ENCODE results near the gene RPL35. TPM values are rescaled to one million over a fixed set of nuclear protein-coding genes. Genes with fewer than 3 reads are reported as not detected.

RPL35 gene
- total RNA-seq, 1 experiment from 2014 or later: 3,564 TPM

- DNase-seq: peak; percentile 66
Observed at GRCh38 chr9:124884376-124884775, 22.6 kb upstream of the RPL35 start.

DNA sequence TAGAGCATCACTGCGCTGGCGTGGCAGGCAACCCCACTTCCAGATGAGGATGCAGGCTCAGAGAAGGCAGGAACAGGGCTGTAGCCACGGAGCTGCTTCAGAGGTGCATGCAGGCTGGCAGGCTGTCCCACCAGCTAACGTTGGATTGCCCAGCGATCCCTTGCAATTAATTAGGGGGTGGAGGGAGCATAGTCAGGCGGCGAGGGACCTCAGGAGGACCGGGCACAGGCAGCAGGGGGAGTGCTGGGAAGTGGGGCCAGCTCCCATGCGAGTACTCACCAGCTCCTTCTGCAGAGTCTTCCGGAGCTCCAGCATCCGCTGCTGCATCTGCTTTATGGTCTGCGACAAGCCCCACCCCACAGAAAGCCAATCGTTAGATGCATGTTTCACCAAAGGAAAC lies 20.5 kb upstream of the RPL35 start:
- no peak overlapping the region for H3K4me3 ChIP-seq (ENCODE audit: insufficient read depth, low read depth, low read length)

More at GRCh38 chr9:124884376-124884775, 22.6 kb upstream of the RPL35 start:
- Histone ChIP-seq H3K27me3 (ENCODE audit: control insufficient read depth, insufficient read depth, low read length) (no peaks in the 10 kb centered on the region), H3K4me3 (ENCODE audit: insufficient read depth, low read depth, low read length) (no peak overlapping the region), H3K36me3 (replicated peaks; ENCODE audit: control insufficient read depth, insufficient read depth, low read length) (peaks cover 6% of the 10 kb centered on the region)

DNA sequence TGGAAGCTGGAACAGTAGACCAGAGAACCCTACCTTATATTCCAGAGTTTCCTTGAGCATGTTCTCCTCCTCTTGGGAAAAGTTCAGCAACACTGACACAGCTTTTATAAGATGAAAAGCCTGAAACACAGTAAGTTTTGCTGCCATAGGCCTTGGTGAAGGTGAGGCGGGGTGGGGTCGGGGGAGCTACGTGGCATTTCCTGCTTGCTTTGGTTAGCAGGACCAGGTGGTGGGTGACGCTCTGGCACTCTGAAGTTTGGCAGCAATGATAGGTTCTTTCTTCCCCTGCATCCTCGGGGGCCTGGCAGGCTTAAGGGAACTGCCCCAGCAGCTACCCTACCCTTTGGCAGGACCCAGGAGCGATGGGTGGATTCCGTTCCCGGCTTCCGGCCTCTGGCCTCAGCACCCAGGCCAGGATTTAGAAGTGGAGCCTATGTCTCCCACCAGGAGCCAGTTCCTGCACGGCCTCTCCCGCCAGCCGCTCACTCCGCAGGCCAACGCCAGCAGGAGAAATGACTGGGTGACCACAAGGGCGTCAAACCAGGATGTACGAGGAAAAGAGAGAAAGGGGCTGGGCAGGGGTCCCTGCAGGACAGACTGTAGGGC lies 19.5 kb upstream of the RPL35 start:
- DNase-seq: no peak
- Histone ChIP-seq H3K36me3 (replicated peaks; ENCODE audit: control insufficient read depth, insufficient read depth, low read length) (peaks cover 8% of the 10 kb centered on the region), H3K4me3 (ENCODE audit: insufficient read depth, low read depth, low read length) (no peak overlapping the region), H3K27me3 (ENCODE audit: control insufficient read depth, insufficient read depth, low read length) (no peaks in the 10 kb centered on the region)

More for the DNA sequence above, 20.5 kb upstream of the RPL35 start:
- no peaks in the 10 kb centered on the region for H3K27me3 ChIP-seq (ENCODE audit: control insufficient read depth, insufficient read depth, low read length)
- H3K36me3 ChIP-seq (replicated peaks; ENCODE audit: control insufficient read depth, insufficient read depth, low read length): peaks cover 4% of the 10 kb centered on the region
- peak; percentile 70 for DNase-seq

DNA sequence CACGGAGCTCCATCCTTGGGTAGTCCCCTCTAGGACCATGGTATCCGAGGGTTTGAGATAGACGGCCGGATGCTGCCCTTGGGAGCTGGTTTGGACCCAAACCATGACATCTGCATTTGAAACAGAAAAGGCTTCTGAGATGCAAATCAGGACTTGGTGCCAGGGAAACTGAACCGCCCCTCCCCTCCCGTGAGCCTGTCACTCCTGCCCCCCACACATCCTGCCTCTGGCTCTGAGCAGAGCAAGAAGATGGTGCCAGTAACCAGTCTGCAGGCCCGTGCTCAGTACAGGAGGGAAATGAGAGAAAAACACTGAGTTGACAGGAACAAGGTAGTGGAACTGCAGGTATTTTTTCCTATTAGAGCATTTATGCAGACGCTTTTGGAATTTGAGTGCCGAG lies 18.7 kb upstream of the RPL35 start:
- DNase-seq: peak; percentile 90
- Histone ChIP-seq H3K27me3 (ENCODE audit: control insufficient read depth, insufficient read depth, low read length) (no peaks in the 10 kb centered on the region), H3K4me3 (ENCODE audit: insufficient read depth, low read depth, low read length) (no peak overlapping the region), H3K36me3 (replicated peaks; ENCODE audit: control insufficient read depth, insufficient read depth, low read length) (peaks cover 9% of the 10 kb centered on the region)

DNA sequence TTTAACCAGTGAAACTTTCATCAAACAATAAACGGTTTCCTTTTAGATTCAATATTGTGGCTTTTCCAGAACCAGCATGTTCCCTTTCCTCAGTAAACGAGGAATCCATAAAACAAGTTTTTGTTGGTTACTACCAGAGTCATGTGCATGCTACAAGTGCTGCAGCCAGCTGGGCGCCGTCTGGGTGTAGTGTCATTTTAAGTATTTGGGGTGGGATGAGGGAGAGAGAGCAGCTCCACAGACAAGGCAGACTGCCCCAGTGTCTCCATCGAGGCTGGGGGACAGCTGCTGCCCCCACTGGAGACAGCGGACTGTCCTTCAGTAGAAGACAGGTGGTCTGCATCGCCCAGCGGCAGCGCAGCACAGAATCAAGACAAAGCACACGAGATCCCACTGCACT lies 17.5 kb upstream of the RPL35 start:
- H3K4me3 ChIP-seq (ENCODE audit: insufficient read depth, low read depth, low read length): no peak overlapping the region
- H3K36me3 ChIP-seq (replicated peaks; ENCODE audit: control insufficient read depth, insufficient read depth, low read length): peaks cover 19% of the 10 kb centered on the region
- no peaks in the 10 kb centered on the region for H3K27me3 ChIP-seq (ENCODE audit: control insufficient read depth, insufficient read depth, low read length)
- no peak for DNase-seq

DNA sequence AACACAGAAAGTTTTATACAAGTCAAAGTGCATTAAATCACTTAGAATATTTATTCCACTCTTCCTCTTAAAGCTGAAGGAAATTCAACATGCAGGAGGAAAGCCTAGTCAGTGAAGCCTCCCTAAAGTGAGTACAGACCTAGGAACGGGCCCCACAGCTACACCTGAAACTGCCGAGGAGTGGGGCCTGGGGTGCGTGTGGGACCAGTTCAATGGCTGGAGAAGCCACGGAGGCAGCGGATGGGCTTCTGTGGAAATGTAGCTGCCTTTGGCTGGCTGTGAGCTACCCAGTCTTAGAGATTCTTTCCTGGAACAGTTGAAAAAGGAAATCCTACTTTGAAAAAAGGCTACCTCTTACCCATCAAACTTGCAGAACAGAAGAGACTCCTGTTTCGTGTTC lies 16.8 kb upstream of the RPL35 start:
- H3K36me3 ChIP-seq (replicated peaks; ENCODE audit: control insufficient read depth, insufficient read depth, low read length): peaks cover 24% of the 10 kb centered on the region
- H3K27me3 ChIP-seq (ENCODE audit: control insufficient read depth, insufficient read depth, low read length): no peaks in the 10 kb centered on the region
- DNase-seq: no peak
- no peak overlapping the region for H3K4me3 ChIP-seq (ENCODE audit: insufficient read depth, low read depth, low read length)

GRCh38 chr9:124878021-124878420 lies 16.3 kb upstream of the RPL35 start:
- Histone ChIP-seq H3K36me3 (replicated peaks; ENCODE audit: control insufficient read depth, insufficient read depth, low read length) (peaks cover 29% of the 10 kb centered on the region), H3K4me3 (ENCODE audit: insufficient read depth, low read depth, low read length) (no peak overlapping the region), H3K27me3 (ENCODE audit: control insufficient read depth, insufficient read depth, low read length) (no peaks in the 10 kb centered on the region)
- no peak for DNase-seq

DNA sequence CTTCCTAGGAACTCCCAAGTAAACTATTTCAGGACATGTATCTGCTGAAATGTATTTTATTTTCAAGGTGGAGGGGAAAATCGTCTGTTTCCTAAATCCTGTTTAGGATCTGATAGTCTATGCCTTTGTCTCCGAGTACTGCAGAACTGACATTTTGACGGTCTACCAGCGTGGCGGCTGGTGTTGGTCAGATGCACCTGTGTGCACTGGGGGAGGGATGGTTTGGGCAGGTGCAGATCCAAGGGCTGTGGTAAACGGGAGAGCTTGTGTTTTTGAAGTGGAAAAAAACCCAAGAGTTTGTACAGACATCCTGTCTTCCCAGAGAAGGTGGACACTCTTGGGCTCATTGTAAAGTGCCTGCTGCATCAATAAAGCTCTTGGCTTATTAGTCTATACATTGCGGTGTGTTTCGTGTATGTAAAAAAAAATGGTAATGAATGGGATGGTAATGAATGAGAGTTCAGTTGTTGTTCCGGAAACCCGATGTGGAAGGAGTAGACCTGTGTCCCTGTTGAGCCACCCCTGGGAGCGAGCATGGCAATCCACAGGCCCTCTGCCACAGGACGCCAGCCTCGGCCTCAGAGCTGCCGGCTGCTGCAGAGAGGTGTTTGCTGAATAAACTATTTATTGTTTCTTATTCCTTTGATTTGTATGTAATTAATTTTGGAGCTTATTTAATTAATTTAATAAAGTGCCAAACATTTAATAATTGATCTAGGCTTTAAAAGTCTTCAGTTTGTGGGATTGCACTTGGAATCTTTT lies 15.4 kb upstream of the RPL35 start:
- Histone ChIP-seq H3K4me3 (ENCODE audit: insufficient read depth, low read depth, low read length) (no peak overlapping the region), H3K27me3 (ENCODE audit: control insufficient read depth, insufficient read depth, low read length) (no peaks in the 10 kb centered on the region), H3K36me3 (replicated peaks; ENCODE audit: control insufficient read depth, insufficient read depth, low read length) (peaks cover 32% of the 10 kb centered on the region)
- DNase-seq: no peak

- no peaks in the 10 kb centered on the region for H3K27me3 ChIP-seq (ENCODE audit: control insufficient read depth, insufficient read depth, low read length)
- peaks cover 38% of the 10 kb centered on the region for H3K36me3 ChIP-seq (replicated peaks; ENCODE audit: control insufficient read depth, insufficient read depth, low read length)
- DNase-seq: no peak
- no peak overlapping the region for H3K4me3 ChIP-seq (ENCODE audit: insufficient read depth, low read depth, low read length)
Observed at GRCh38 chr9:124875501-124875900, 13.7 kb upstream of the RPL35 start.

- no peaks in the 10 kb centered on the region for H3K27me3 ChIP-seq (ENCODE audit: control insufficient read depth, insufficient read depth, low read length)
- peaks cover 38% of the 10 kb centered on the region for H3K36me3 ChIP-seq (replicated peaks; ENCODE audit: control insufficient read depth, insufficient read depth, low read length)
Observed at GRCh38 chr9:124873664-124874063, 11.9 kb upstream of the RPL35 start.

DNA sequence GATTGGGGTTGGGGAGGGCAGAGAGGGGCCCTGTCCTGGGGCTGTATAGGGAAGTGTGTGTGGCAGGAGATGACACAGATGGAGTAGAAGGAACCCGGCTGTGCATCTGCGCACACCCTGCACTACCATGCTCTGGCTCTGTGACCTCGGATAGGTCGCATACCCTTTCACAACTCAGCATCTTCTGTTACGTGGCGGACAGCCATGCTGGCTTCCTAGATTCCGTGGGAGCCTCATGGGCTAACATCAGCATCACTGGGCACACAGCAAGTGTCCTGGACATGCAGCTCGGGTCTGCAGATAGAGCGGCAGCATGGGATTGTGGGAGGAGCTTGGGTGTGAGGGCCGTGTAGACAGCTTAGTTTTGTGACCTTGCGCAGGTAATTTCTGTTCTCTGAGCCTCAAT lies 9.4 kb upstream of the RPL35 start:
- H3K36me3 ChIP-seq (replicated peaks; ENCODE audit: control insufficient read depth, insufficient read depth, low read length): peaks cover 33% of the 10 kb centered on the region
- H3K4me3 ChIP-seq (ENCODE audit: insufficient read depth, low read depth, low read length): no peak overlapping the region
- DNase-seq: no peak
- no peaks in the 10 kb centered on the region for H3K27me3 ChIP-seq (ENCODE audit: control insufficient read depth, insufficient read depth, low read length)

More at GRCh38 chr9:124873664-124874063, 11.9 kb upstream of the RPL35 start:
- DNase-seq: no peak
- H3K4me3 ChIP-seq (ENCODE audit: insufficient read depth, low read depth, low read length): no peak overlapping the region

GRCh38 chr9:124870723-124871122 lies 9.0 kb upstream of the RPL35 start:
- Histone ChIP-seq H3K4me3 (ENCODE audit: insufficient read depth, low read depth, low read length) (peak overlapping the region; percentile 96; the same call in 1 of the 2 replicates), H3K27me3 (ENCODE audit: control insufficient read depth, insufficient read depth, low read length) (no peaks in the 10 kb centered on the region), H3K36me3 (replicated peaks; ENCODE audit: control insufficient read depth, insufficient read depth, low read length) (peaks cover 31% of the 10 kb centered on the region)
- no peak for DNase-seq

- H3K27me3 ChIP-seq (ENCODE audit: control insufficient read depth, insufficient read depth, low read length): no peaks in the 10 kb centered on the region
- no peak for DNase-seq
- H3K36me3 ChIP-seq (replicated peaks; ENCODE audit: control insufficient read depth, insufficient read depth, low read length): peaks cover 25% of the 10 kb centered on the region
- peak overlapping the region; percentile 96 for H3K4me3 ChIP-seq (ENCODE audit: insufficient read depth, low read depth, low read length)
Observed at GRCh38 chr9:124869986-124870560, 8.3 kb upstream of the RPL35 start.

- Histone ChIP-seq H3K27me3 (ENCODE audit: control insufficient read depth, insufficient read depth, low read length) (no peaks in the 10 kb centered on the region), H3K4me3 (ENCODE audit: insufficient read depth, low read depth, low read length) (peak overlapping the region; percentile 96), H3K36me3 (replicated peaks; ENCODE audit: control insufficient read depth, insufficient read depth, low read length) (peaks cover 21% of the 10 kb centered on the region)
- peak; percentile 79 for DNase-seq
Observed at GRCh38 chr9:124869466-124869985, 7.8 kb upstream of the RPL35 start.
